Measurements from ENCODE around the gene WIPF1.

Gene WIPF1

DNA sequence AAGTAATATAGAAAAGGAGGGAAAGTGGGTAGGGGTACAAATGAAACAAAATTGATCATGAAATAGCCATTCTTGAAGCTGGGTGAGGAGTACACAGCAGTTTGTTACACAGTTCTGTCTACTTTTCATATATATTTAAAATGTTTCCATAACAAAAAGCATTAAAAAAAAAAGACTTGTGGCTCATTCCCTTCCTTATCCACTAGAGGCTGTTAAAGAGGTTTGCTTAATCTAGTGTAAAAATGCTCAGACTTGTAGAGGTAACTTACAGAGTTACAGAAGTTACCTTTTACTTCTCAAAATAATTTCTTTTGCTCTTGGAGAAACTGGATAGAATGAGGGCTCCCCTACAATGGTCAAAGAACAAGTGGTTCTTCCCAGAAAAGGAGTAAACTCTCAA is 8.1 kb upstream of the WIPF1 start:
- CTCF ChIA-PET = interaction anchor here (0.7 to 1.4 kb wide), 3 partner anchors 12 to 94 kb away, joined by 3 to 4 read pairs (median 4); no protein-coding TSS in a partner anchor
- H3K9me3 ChIP-seq (ENCODE audit: control insufficient read depth, insufficient read depth, low read depth, low read length) = no peaks in the 10 kb centered on the region

DNA sequence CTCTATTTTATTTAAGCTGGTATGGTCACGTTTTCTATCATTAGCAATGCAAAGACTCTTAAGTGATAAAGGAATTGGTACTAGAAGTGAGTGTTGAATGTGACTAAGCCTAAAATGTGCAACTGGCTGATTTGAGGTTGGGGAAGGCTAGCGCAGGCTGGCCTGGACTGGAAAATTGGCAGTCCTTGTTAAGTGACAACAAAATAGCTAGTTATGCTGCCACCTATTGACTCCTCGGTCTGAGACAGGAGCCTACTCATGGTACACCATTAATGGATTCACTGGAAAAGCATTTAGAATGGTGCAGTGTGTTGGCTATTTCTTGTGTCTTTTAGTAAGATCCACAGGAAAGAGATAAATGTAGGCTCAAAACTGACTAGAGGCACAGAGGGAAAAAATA is 5.7 kb upstream of the WIPF1 start:
- Histone ChIP-seq H3K27ac (ENCODE audit: extremely low read depth, low read depth, low read length) (no peak overlapping the region), H3K4me1 (ENCODE audit: control insufficient read depth, insufficient read depth, low read length) (0 out of 2 replicates have a peak, but pooled peaks cover 3% of the 10 kb centered on the region), H3K36me3 (ENCODE audit: control insufficient read depth in 2 of 2, insufficient read depth in 1 of 2, low read length in 2 of 2) (no peaks in the 10 kb centered on the region), H3K9me3 (ENCODE audit: control insufficient read depth, insufficient read depth, low read depth, low read length) (no peaks in the 10 kb centered on the region), H3K4me3 (ENCODE audit: low read depth, low read length) (no peak overlapping the region)
- TF ChIP-seq ZNF274 (IDR thresholded peaks at IDR 0.05; ENCODE audit: low read length) (no peak), ZNF274 (tag by site-specific recombination; IDR thresholded peaks at IDR 0.05; ENCODE audit: borderline replicate concordance) (no peak), ZNF654 (tag by site-specific recombination; IDR thresholded peaks at IDR 0.05; ENCODE audit: low read depth) (peak; percentile 25)
- CTCF ChIA-PET = interaction anchor here (0.8 to 3.2 kb wide), 9 partner anchors 10 to 140 kb away, joined by 3 to 17 read pairs (median 4); no protein-coding TSS in a partner anchor
- POLR2A ChIA-PET = no interaction called here

More for the DNA sequence above, 8.1 kb upstream of the WIPF1 start:
- no peaks in the 10 kb centered on the region for H3K36me3 ChIP-seq (ENCODE audit: control insufficient read depth in 2 of 2, insufficient read depth in 1 of 2, low read length in 2 of 2)
- TF ChIP-seq GLIS2 (tag by site-specific recombination; IDR thresholded peaks at IDR 0.05) = no peak
- TF ChIP-seq GLI2 (tag by site-specific recombination; IDR thresholded peaks at IDR 0.05; ENCODE audit: borderline replicate concordance, low read depth) = no peak
- no peak for TF ChIP-seq ZNF292 (tag by site-specific recombination; IDR thresholded peaks at IDR 0.05; ENCODE audit: borderline replicate concordance, low read depth)
- TF ChIP-seq, protein P1, sequence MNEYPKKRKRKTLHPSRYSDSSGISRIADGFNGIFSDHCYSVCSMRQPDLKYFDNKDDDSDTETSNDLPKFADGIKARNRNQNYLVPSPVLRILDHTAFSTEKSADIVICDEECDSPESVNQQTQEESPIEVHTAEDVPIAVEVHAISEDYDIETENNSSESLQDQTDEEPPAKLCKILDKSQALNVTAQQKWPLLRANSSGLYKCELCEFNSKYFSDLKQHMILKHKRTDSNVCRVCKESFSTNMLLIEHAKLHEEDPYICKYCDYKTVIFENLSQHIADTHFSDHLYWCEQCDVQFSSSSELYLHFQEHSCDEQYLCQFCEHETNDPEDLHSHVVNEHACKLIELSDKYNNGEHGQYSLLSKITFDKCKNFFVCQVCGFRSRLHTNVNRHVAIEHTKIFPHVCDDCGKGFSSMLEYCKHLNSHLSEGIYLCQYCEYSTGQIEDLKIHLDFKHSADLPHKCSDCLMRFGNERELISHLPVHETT (tag by site-specific recombination; IDR thresholded peaks at IDR 0.05) = no peak
- no peak for TF ChIP-seq KLF7 (tag by site-specific recombination; IDR thresholded peaks at IDR 0.05; ENCODE audit: borderline replicate concordance)
- no peak for TF ChIP-seq SETDB1 (IDR thresholded peaks at IDR 0.05; ENCODE audit: insufficient read length, low read length)
- TF ChIP-seq ZNF214 (tag by site-specific recombination; IDR thresholded peaks at IDR 0.05; ENCODE audit: borderline replicate concordance) = no peak
- TF ChIP-seq ZBTB17 (tag by site-specific recombination; IDR thresholded peaks at IDR 0.05) = no peak
- TF ChIP-seq ZNF747 (tag by site-specific recombination; IDR thresholded peaks at IDR 0.05) = no peak
- no peak for TF ChIP-seq ZNF548 (tag by site-specific recombination; IDR thresholded peaks at IDR 0.05)
- TF ChIP-seq ZNF132 (tag by site-specific recombination; IDR thresholded peaks at IDR 0.05; ENCODE audit: borderline replicate concordance) = no peak
- TF ChIP-seq ZNF768 (tag by site-specific recombination; IDR thresholded peaks at IDR 0.05) = no peak
- no peak for TF ChIP-seq BCL6B (tag by site-specific recombination; IDR thresholded peaks at IDR 0.05)
- no peak for TF ChIP-seq ZNF423 (tag by site-specific recombination; IDR thresholded peaks at IDR 0.05)
- no peak for TF ChIP-seq SCRT1 (tag by site-specific recombination; IDR thresholded peaks at IDR 0.05; ENCODE audit: borderline replicate concordance)
- no peak for TF ChIP-seq ZEB2 (tag by site-specific recombination; IDR thresholded peaks at IDR 0.05)
- H3K4me3 ChIP-seq (ENCODE audit: low read depth, low read length) = no peak overlapping the region
- no peak overlapping the region for H3K27ac ChIP-seq (ENCODE audit: extremely low read depth, low read depth, low read length)
- POLR2A ChIA-PET = no interaction called here
- H3K4me1 ChIP-seq (ENCODE audit: control insufficient read depth, insufficient read depth, low read length) = 0 out of 2 replicates have a peak, but pooled peaks cover 3% of the 10 kb centered on the region

DNA sequence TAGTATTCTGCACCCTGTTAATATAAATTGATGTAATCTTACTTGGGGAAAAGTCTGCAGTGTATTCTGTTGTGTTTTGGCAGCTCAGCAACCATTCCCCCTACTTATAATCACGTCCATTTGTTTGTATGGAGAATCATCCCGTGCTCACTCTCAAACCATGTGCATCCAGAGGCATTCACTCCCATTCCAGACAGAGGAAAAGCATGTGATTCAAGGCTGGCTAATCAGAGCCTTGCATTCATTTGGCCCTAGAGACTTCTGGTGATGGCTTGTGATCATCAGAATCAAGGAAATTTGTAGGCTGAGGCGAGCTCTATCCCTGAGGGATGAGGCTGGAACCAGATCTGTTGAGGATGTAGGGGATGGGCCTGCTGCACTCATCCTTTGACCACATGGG is 5.1 kb upstream of the WIPF1 start:
- TF ChIP-seq ZNF366 (tag by site-specific recombination; conservative IDR thresholded peaks at IDR 0.05) = no peak
- TF ChIP-seq IKZF3 (tag by site-specific recombination; IDR thresholded peaks at IDR 0.05) = no peak
- TF ChIP-seq ZNF324 (tag by site-specific recombination; IDR thresholded peaks at IDR 0.05) = no peak
- no peak for TF ChIP-seq ZNF514 (tag by site-specific recombination; IDR thresholded peaks at IDR 0.05)
- TF ChIP-seq ZNF521 (tag by site-specific recombination; IDR thresholded peaks at IDR 0.05) = no peak
- TF ChIP-seq HOXA7 (CRISPR knock-in tag; IDR thresholded peaks at IDR 0.05; ENCODE audit: borderline replicate concordance) = no peak
- TF ChIP-seq, protein P2, sequence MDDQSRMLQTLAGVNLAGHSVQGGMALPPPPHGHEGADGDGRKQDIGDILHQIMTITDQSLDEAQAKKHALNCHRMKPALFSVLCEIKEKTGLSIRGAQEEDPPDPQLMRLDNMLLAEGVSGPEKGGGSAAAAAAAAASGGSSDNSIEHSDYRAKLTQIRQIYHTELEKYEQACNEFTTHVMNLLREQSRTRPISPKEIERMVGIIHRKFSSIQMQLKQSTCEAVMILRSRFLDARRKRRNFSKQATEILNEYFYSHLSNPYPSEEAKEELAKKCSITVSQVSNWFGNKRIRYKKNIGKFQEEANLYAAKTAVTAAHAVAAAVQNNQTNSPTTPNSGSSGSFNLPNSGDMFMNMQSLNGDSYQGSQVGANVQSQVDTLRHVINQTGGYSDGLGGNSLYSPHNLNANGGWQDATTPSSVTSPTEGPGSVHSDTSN (CRISPR knock-in tag; IDR thresholded peaks at IDR 0.05) = no peak
- Histone ChIP-seq H3K27ac (ENCODE audit: extremely low read depth, low read depth, low read length) (no peak overlapping the region), H3K4me1 (ENCODE audit: control insufficient read depth, insufficient read depth, low read length) (0 out of 2 replicates have a peak, but pooled peaks cover 3% of the 10 kb centered on the region), H3K9me3 (ENCODE audit: control insufficient read depth, insufficient read depth, low read depth, low read length) (no peaks in the 10 kb centered on the region), H3K36me3 (ENCODE audit: control insufficient read depth in 2 of 2, insufficient read depth in 1 of 2, low read length in 2 of 2) (no peaks in the 10 kb centered on the region), H3K4me3 (ENCODE audit: low read depth, low read length) (no peak overlapping the region)
- ChIA-PET CTCF (interaction anchor here (0.7 to 3.2 kb wide), 9 partner anchors 22 to 140 kb away, joined by 3 to 17 read pairs (median 4); no protein-coding TSS in a partner anchor), POLR2A (no interaction called here)
